ENCODE data around the gene KPNA6. TPM values are rescaled to one million over a fixed set of nuclear protein-coding genes. Genes with fewer than 3 reads are reported as not detected.

Gene KPNA6
- total and polyA plus RNA-seq, 9 of the 15 experiments (the other 6 are each of a cell fraction or from before 2014, with no cell fraction given), result 20.1 to 54.6 (median 32.2) TPM

GRCh38 chr1:32201011-32201855, 93.4 kb downstream of the KPNA6 start (continued):
- TF ChIP-seq ZNF354B (CRISPR knock-in tag; IDR thresholded peaks at IDR 0.05) (no peak), E2F3 (CRISPR knock-in tag; IDR thresholded peaks at IDR 0.05) (no peak), CHCHD3 (CRISPR knock-in tag; IDR thresholded peaks at IDR 0.05) (no peak), ZNF324 (CRISPR knock-in tag; IDR thresholded peaks at IDR 0.05) (no peak), ELF4 (CRISPR knock-in tag; IDR thresholded peaks at IDR 0.05) (no peak), NFRKB (IDR thresholded peaks at IDR 0.05; ENCODE audit: low read depth) (no peak), KLF10 (CRISPR knock-in tag; IDR thresholded peaks at IDR 0.05) (no peak), CLOCK (CRISPR knock-in tag; IDR thresholded peaks at IDR 0.05; ENCODE audit: borderline replicate concordance) (no peak), NR2C2 (CRISPR knock-in tag; IDR thresholded peaks at IDR 0.05) (no peak), NR2C2 (tag; IDR thresholded peaks at IDR 0.05) (no peak), ZBTB8A (IDR thresholded peaks at IDR 0.05; ENCODE audit: partially characterized antibody) (no peak), ZNF165 (CRISPR knock-in tag; IDR thresholded peaks at IDR 0.05; ENCODE audit: borderline replicate concordance) (no peak), ZNF384 (IDR thresholded peaks at IDR 0.05; ENCODE audit: low read depth, low read length) (no peak), ASH1L (IDR thresholded peaks at IDR 0.05; ENCODE audit: borderline replicate concordance, low read depth, partially characterized antibody) (no peak), MBD2 (IDR thresholded peaks at IDR 0.05; ENCODE audit: borderline replicate concordance, low read depth) (peak; percentile 30; the same call in 1 of the 2 replicates), ZNF124 (CRISPR knock-in tag; IDR thresholded peaks at IDR 0.05) (no peak), SMC3 (conservative IDR thresholded peaks at IDR 0.05; ENCODE audit: insufficient read depth, low read depth, low read length) (0 out of 2 replicates have a peak, but pooled peaks have one; percentile 10), RBM15 (IDR thresholded peaks at IDR 0.05; ENCODE audit: insufficient read depth, low read length) (no peak), KLF16 (IDR thresholded peaks at IDR 0.05) (no peak), SMARCA5 (IDR thresholded peaks at IDR 0.05) (no peak), ZNF740 (CRISPR knock-in tag; IDR thresholded peaks at IDR 0.05) (peak; percentile 44; the same call in 1 of the 2 replicates), ZNF740 (tag; IDR thresholded peaks at IDR 0.05) (peak in 1 of 2 experiments; percentile 42; a peak in 1 of 4 replicates), ZNF436 (CRISPR knock-in tag; IDR thresholded peaks at IDR 0.05) (no peak), GABPA (tag; conservative IDR thresholded peaks at IDR 0.05; ENCODE audit: low read depth) (peak; percentile 66), ZNF316 (IDR thresholded peaks at IDR 0.05) (no peak), ETV5 (CRISPR knock-in tag; IDR thresholded peaks at IDR 0.05; ENCODE audit: low read depth) (peak; percentile 40; the same call in 1 of the 2 replicates), MLLT1 (IDR thresholded peaks at IDR 0.05) (no peak)
